Keratinocyte (primary cell): ENCODE measurements around the gene ANAPC1. TPM values are rescaled to one million over a fixed set of nuclear protein-coding genes. Genes with fewer than 3 reads are reported as not detected.

Experiments used
- DNase-seq: peaks from one replicate; pipeline ENCODE4 v3.0.0-alpha.2; 2011; ENCODE audit warnings: low read depth, missing footprints, low spot score
- FAIRE-seq: peaks from 2 replicates; lab custom pipeline; 2011; peaks lifted over from hg19 to GRCh38; lab: Jason Lieb, UNC
- H2AFZ ChIP-seq: 2 replicates; pipeline ENCODE4 v1.6.0; 2012; ENCODE audit warnings: low read length, control low read depth, inconsistent platforms; ENCODE audit not compliant: control insufficient read depth
- H3K27ac ChIP-seq: 2 replicates; pipeline ENCODE4 v1.5.1; 2011; ENCODE audit warnings: low read length; ENCODE audit not compliant: control insufficient read depth, insufficient read depth
- H3K27me3 ChIP-seq: 3 replicates; pipeline ENCODE4 v1.6.0; 2011; ENCODE audit warnings: low read length; ENCODE audit not compliant: control insufficient read depth, insufficient read depth; ENCODE audit errors: extremely low read depth
- H3K36me3 ChIP-seq, 2 experiments: 2 replicates in 1 of 2; 3 replicates in 1 of 2; pipeline ENCODE4 v1.5.1; 2011; ENCODE audit warnings: low read length in 2 of 2, mild to moderate bottlenecking in 1 of 2; ENCODE audit not compliant: control insufficient read depth in 2 of 2, insufficient read depth in 2 of 2; ENCODE audit errors: extremely low read depth in 1 of 2
- H3K4me1 ChIP-seq: 3 replicates; pipeline ENCODE4 v1.5.1; 2011; ENCODE audit warnings: low read length; ENCODE audit not compliant: control insufficient read depth, insufficient read depth; ENCODE audit errors: extremely low read depth
- H3K4me2 ChIP-seq: 3 replicates; pipeline ENCODE4 v1.6.0; 2011; ENCODE audit warnings: low read depth, low read length; ENCODE audit not compliant: control insufficient read depth, insufficient read depth; ENCODE audit errors: extremely low read depth
- H3K4me3 ChIP-seq, 3 experiments: fragments of 200-600 bp in 1 of 3; sonication (generic) in 1 of 3; 2 replicates in 2 of 3; 3 replicates in 1 of 3; pipeline ENCODE4 v1.5.1; 2011 to 2016; ENCODE audit warnings: low read length in 3 of 3, mild to moderate bottlenecking in 3 of 3, control low read depth in 2 of 3, inconsistent platforms in 1 of 3, low read depth in 1 of 3, mixed read lengths in 1 of 3, mixed run types in 1 of 3, moderate library complexity in 1 of 3; ENCODE audit not compliant: control insufficient read depth in 2 of 3, insufficient read depth in 2 of 3; ENCODE audit errors: extremely low read depth in 1 of 3
- H3K79me2 ChIP-seq: 2 replicates; pipeline ENCODE4 v1.6.0; 2012; ENCODE audit warnings: low read length; ENCODE audit not compliant: control insufficient read depth, insufficient read depth
- H3K9ac ChIP-seq: 3 replicates; pipeline ENCODE4 v1.6.0; 2011; ENCODE audit warnings: low read length; ENCODE audit not compliant: control insufficient read depth, insufficient read depth; ENCODE audit errors: extremely low read depth
- H3K9me1 ChIP-seq: 3 replicates; pipeline ENCODE4 v1.6.0; 2011; ENCODE audit warnings: low read length; ENCODE audit not compliant: control insufficient read depth, insufficient read depth; ENCODE audit errors: extremely low read depth
- H3K9me3 ChIP-seq: 2 replicates; pipeline ENCODE4 v1.5.1; 2012; ENCODE audit warnings: low read depth, low read length; ENCODE audit not compliant: control insufficient read depth
- H4K20me1 ChIP-seq: 3 replicates; pipeline ENCODE4 v1.6.0; 2011; ENCODE audit warnings: low read length; ENCODE audit not compliant: control insufficient read depth, insufficient read depth; ENCODE audit errors: extremely low read depth
- EZH2 ChIP-seq: IDR thresholded peaks from one replicate; pipeline ENCODE4 v1.6.1; 2012; ENCODE audit warnings: inconsistent platforms, mild to moderate bottlenecking, low read length, moderate library complexity
- dilution Hi-C: fragments of 300-500 bp; cut with MboI; formaldehyde crosslinking; loops from one replicate; pipeline ENCODE4 v1.7.0; 2020; ENCODE audit warnings: low sequenced_read_pairs; ENCODE audit not compliant: extremely low pct_ligation_motif_present
- polyA plus RNA-seq, 5 experiments: library from polyadenylated mRNA; depleted of rRNA in 3 of 5; stranded (reverse) in 3 of 5; stranded (forward) in 1 of 5; unstranded in 1 of 5; fragments of >200 nt; gene quantifications; 1 replicate in 1 of 5; 2 replicates in 3 of 5; 3 replicates in 1 of 5; pipeline versions ENCODE4 v1.2.1 to v1.2.3, GENCODE V29; 2011 to 2012; ENCODE audit warnings: missing spikeins in 2 of 5, low read depth in 1 of 5, low replicate concordance in 1 of 5
- TF ChIP-seq, protein P1 (sequence below), 3 experiments: IDR thresholded peaks in 1 of 3; conservative IDR thresholded peaks in 1 of 3; optimal IDR thresholded peaks in 1 of 3; 2 replicates in 2 of 3; 3 replicates in 1 of 3; pipeline versions ENCODE3 to v1.5.1; 2011; ENCODE audit warnings: low read length in 3 of 3, mild to moderate bottlenecking in 3 of 3, moderate library complexity in 2 of 3, control low read depth in 1 of 3, inconsistent platforms in 1 of 3; ENCODE audit not compliant: insufficient read depth in 2 of 3; ENCODE audit errors: extremely low read depth in 1 of 3

The ANAPC1 gene
- polyA plus RNA-seq, 1 donor (not counting 4 experiments of a cell fraction or from before 2014, with no cell fraction given) = 36.5 TPM

DNA sequence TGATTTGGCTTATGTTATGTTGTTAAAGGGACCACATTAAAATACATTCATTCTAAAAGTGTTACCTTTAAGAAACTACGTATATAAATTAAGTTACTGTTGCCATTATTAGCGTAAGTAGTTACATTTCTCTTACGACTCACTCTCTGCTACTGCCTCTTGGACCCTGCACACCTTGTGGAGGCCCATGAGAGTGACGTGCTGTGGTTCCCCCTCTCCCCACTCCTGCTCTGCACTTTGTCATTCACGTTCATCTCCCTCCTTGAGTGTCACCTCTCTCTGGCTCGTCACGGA, 13.6 kb upstream of the ANAPC1 start:
- dilution Hi-C loops = no loop called here
- TF ChIP-seq EZH2 = peak; percentile 57
- TF ChIP-seq, protein P1, sequence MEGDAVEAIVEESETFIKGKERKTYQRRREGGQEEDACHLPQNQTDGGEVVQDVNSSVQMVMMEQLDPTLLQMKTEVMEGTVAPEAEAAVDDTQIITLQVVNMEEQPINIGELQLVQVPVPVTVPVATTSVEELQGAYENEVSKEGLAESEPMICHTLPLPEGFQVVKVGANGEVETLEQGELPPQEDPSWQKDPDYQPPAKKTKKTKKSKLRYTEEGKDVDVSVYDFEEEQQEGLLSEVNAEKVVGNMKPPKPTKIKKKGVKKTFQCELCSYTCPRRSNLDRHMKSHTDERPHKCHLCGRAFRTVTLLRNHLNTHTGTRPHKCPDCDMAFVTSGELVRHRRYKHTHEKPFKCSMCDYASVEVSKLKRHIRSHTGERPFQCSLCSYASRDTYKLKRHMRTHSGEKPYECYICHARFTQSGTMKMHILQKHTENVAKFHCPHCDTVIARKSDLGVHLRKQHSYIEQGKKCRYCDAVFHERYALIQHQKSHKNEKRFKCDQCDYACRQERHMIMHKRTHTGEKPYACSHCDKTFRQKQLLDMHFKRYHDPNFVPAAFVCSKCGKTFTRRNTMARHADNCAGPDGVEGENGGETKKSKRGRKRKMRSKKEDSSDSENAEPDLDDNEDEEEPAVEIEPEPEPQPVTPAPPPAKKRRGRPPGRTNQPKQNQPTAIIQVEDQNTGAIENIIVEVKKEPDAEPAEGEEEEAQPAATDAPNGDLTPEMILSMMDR (optimal IDR thresholded peaks at IDR 0.05 in 1 of 3, IDR thresholded peaks at IDR 0.05 in 1 of 3, conservative IDR thresholded peaks at IDR 0.05 in 1 of 3; ENCODE audit: extremely low read depth in 1 of 3, insufficient read depth in 2 of 3, low read length in 3 of 3) = no peak
- peak overlapping the region in 1 of 3 experiments; percentile 47 for H3K4me3 ChIP-seq
- H3K9me3 ChIP-seq = no peaks in the 10 kb centered on the region
- H3K9ac ChIP-seq = no peak overlapping the region
- H3K4me2 ChIP-seq = peak overlapping the region; percentile 78
- H4K20me1 ChIP-seq = no peaks in the 10 kb centered on the region
- FAIRE-seq = no peak
- no peaks in the 10 kb centered on the region for H3K36me3 ChIP-seq
- no peak overlapping the region for H3K27ac ChIP-seq
- DNase-seq = no peak
- peaks cover 35% of the 10 kb centered on the region for H3K27me3 ChIP-seq
- H2AFZ ChIP-seq = peak overlapping the region; percentile 61
- peaks cover 16% of the 10 kb centered on the region for H3K4me1 ChIP-seq
- no peaks in the 10 kb centered on the region for H3K79me2 ChIP-seq
- no peaks in the 10 kb centered on the region for H3K9me1 ChIP-seq

DNA sequence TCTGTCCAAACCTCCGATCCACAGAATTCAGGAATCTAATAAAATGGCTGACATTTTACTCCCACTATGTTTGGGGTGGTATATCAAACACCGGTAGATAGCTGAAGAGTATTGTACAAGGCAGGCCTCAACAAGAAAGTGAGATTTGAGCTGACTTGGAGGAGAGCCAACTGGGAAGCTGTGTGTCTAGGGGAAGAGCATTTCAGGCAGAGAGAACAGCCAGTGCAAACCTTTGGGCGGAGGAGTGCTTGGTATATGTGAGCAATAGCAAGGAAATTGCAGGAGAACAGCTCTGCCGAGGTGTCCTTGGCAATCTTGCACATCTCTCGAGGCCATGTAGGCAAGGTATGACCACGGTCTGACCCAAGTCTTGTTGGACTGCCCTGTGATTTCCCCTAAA, 12.6 kb upstream of the ANAPC1 start:
- Histone ChIP-seq H2AFZ (no peak overlapping the region), H3K79me2 (no peaks in the 10 kb centered on the region), H3K9ac (no peak overlapping the region), H3K4me2 (no peak overlapping the region), H3K9me3 (no peaks in the 10 kb centered on the region), H3K36me3 (no peaks in the 10 kb centered on the region), H3K9me1 (no peaks in the 10 kb centered on the region), H3K4me3 (no peak overlapping the region), H3K27ac (no peak overlapping the region), H3K27me3 (peaks cover 29% of the 10 kb centered on the region), H4K20me1 (no peaks in the 10 kb centered on the region), H3K4me1 (peaks cover 16% of the 10 kb centered on the region)
- FAIRE-seq (peak; percentile 72), DNase-seq (no peak)
- dilution Hi-C loops = no loop called here
- TF ChIP-seq, protein P1 (optimal IDR thresholded peaks at IDR 0.05 in 1 of 3, IDR thresholded peaks at IDR 0.05 in 1 of 3, conservative IDR thresholded peaks at IDR 0.05 in 1 of 3; ENCODE audit: extremely low read depth in 1 of 3, insufficient read depth in 2 of 3, low read length in 3 of 3) = no peak
- TF ChIP-seq EZH2 = no peak
